Kasumi-1 (cell line): Measurements from ENCODE around the gene EGFLAM.

Experiments
- DNase-seq, 2 experiments: peaks; one replicate each; lab custom pipeline; 2025; lab: John Stamatoyannopoulos, UW

The EGFLAM gene

GRCh38 chr5:38448568-38449350, 190.4 kb downstream of the EGFLAM start:
- DNase-seq: no peak

GRCh38 chr5:38450627-38451026, 192.3 kb downstream of the EGFLAM start:
- no peak for DNase-seq

- DNase-seq: no peak
Observed at GRCh38 chr5:38451074-38451725, 192.8 kb downstream of the EGFLAM start.

GRCh38 chr5:38452201-38452600, 193.8 kb downstream of the EGFLAM start:
- no peak for DNase-seq

GRCh38 chr5:38453506-38453905, 195.1 kb downstream of the EGFLAM start:
- DNase-seq: peak; percentile 91 to 93

- DNase-seq: no peak
Observed at GRCh38 chr5:38453921-38454320, 195.6 kb downstream of the EGFLAM start.

GRCh38 chr5:38455796-38456330, 197.5 kb downstream of the EGFLAM start:
- no peak for DNase-seq

- DNase-seq: no peak
Observed at GRCh38 chr5:38456657-38457399, 198.5 kb downstream of the EGFLAM start.

GRCh38 chr5:38458174-38458573, 199.8 kb downstream of the EGFLAM start:
- no peak for DNase-seq

- DNase-seq: no peak
Observed at GRCh38 chr5:38462976-38463633, 204.7 kb downstream of the EGFLAM start.

- no peak for DNase-seq
Observed at GRCh38 chr5:38463634-38464521, 205.5 kb downstream of the EGFLAM start.

GRCh38 chr5:38465061-38465460, 206.7 kb downstream of the EGFLAM start:
- DNase-seq: no peak

- no peak for DNase-seq
Observed at GRCh38 chr5:38465702-38466423, 207.5 kb downstream of the EGFLAM start.

GRCh38 chr5:38466424-38467189, 208.2 kb downstream of the EGFLAM start:
- DNase-seq: no peak

GRCh38 chr5:38467353-38468040, 209.1 kb downstream of the EGFLAM start:
- DNase-seq: no peak

GRCh38 chr5:38468202-38468673, 209.9 kb downstream of the EGFLAM start:
- DNase-seq: no peak

GRCh38 chr5:38468978-38469706, 210.8 kb downstream of the EGFLAM start:
- DNase-seq: no peak

- DNase-seq: no peak
Observed at GRCh38 chr5:38469707-38470267, 211.4 kb downstream of the EGFLAM start.
